HepG2 (cell line): Measurements from ENCODE around the gene TNKS1BP1. TPM values are rescaled to one million over a fixed set of nuclear protein-coding genes. Genes with fewer than 3 reads are reported as not detected.

ENCODE experiments used
- ATAC-seq: fragments of 200-7000 bp; cut with Tn5 transposase; 3 replicates; pipeline ENCODE4 v1.9.1; 2020; ENCODE audit warnings: mild to moderate bottlenecking, moderate library complexity
- BruUV-seq: library from RNA; stranded (reverse); fragments of 400-500 nt; replicated peaks from 2 replicates; lab custom pipeline; 2021; lab: Mats Ljungman, UMichigan
- CTCF ChIA-PET: fragments of 300-600 bp; formaldehyde crosslinking; extraction: SDS; loops from one replicate; lab custom pipeline; 2021; ENCODE audit warnings: low total read pairs, inconsistent platforms, low intra/inter-chr PET ratio; lab: Yijun Ruan, JAX
- POLR2A ChIA-PET: fragments of 350-600 bp; sonication (Branson Sonifier 250); formaldehyde crosslinking; loops from one replicate; lab custom pipeline; 2020; ENCODE audit warnings: antibody characterized with exemption, inconsistent platforms; lab: Yijun Ruan, JAX
- DNase-seq: peaks from one replicate; pipeline ENCODE4 v3.0.0-alpha.2; 2015; ENCODE audit warnings: low spot score
- FAIRE-seq: peaks from 3 replicates; lab custom pipeline; 2011; peaks lifted over from hg19 to GRCh38; lab: Jason Lieb, UNC
- H2AFZ ChIP-seq: one replicate; pipeline ENCODE4 v1.6.1; 2011; ENCODE audit warnings: low read length, inconsistent platforms
- H3K27ac ChIP-seq: fragments of 300-600 bp; 3 replicates; pipeline ENCODE4 v1.8.0; 2011; ENCODE audit warnings: mixed run types, mild to moderate bottlenecking, mixed read lengths, low read length, inconsistent platforms; ENCODE audit not compliant: insufficient read depth; ENCODE audit errors: extremely low read length
- H3K27me3 ChIP-seq, 2 experiments: fragments of 200-600 bp in 1 of 2; 2 replicates in 1 of 2; 3 replicates in 1 of 2; pipeline versions ENCODE4 v1.6.0 to v1.8.0; 2011; ENCODE audit warnings: low read length in 2 of 2, mild to moderate bottlenecking in 2 of 2, moderate library complexity in 2 of 2, inconsistent platforms in 1 of 2; ENCODE audit not compliant: insufficient read depth in 2 of 2, control insufficient read depth in 1 of 2
- H3K36me3 ChIP-seq, 2 experiments: fragments of 200-600 bp in 1 of 2; replicated peaks in 1 of 2; 2 replicates in 1 of 2; 3 replicates in 1 of 2; pipeline versions ENCODE4 v1.5.1 to v1.8.0; 2011; ENCODE audit warnings: low read length in 2 of 2, inconsistent platforms in 1 of 2; ENCODE audit not compliant: insufficient read depth in 2 of 2, control insufficient read depth in 1 of 2
- H3K4me1 ChIP-seq: 2 replicates; pipeline ENCODE4 v1.5.1; 2012; ENCODE audit warnings: low read length, inconsistent platforms; ENCODE audit not compliant: insufficient read depth
- H3K4me2 ChIP-seq: 2 replicates; pipeline ENCODE4 v1.6.0; 2011; ENCODE audit warnings: low read depth, low read length, inconsistent platforms
- H3K4me3 ChIP-seq, 3 experiments: fragments of 200-600 bp in 1 of 3; sonication (generic), shearing (Covaris generic) in 1 of 3; replicated peaks in 1 of 3; 2 replicates each; pipeline ENCODE4 v1.5.1; 2011 to 2016; ENCODE audit warnings: low read length in 3 of 3, inconsistent platforms in 2 of 3, low read depth in 2 of 3, mild to moderate bottlenecking in 2 of 3, control low read depth in 1 of 3, mixed read lengths in 1 of 3; ENCODE audit not compliant: insufficient read depth in 1 of 3
- H3K79me2 ChIP-seq: one replicate; pipeline ENCODE4 v1.6.1; 2011; ENCODE audit warnings: low read length, inconsistent platforms; ENCODE audit not compliant: insufficient read depth
- H3K9ac ChIP-seq: 2 replicates; pipeline ENCODE4 v1.6.0; 2011; ENCODE audit warnings: mild to moderate bottlenecking, low read depth, low read length, inconsistent platforms; ENCODE audit not compliant: insufficient read depth
- H3K9me3 ChIP-seq: 2 replicates; pipeline ENCODE4 v1.5.1; 2012; ENCODE audit warnings: mild to moderate bottlenecking, low read length
- H4K20me1 ChIP-seq: 2 replicates; pipeline ENCODE4 v1.6.0; 2011; ENCODE audit warnings: inconsistent platforms, mild to moderate bottlenecking, low read length, moderate library complexity; ENCODE audit not compliant: insufficient read depth
- ATF7 ChIP-seq, 2 experiments: fragments of 450-650 bp in 1 of 2; sonication (generic) in 1 of 2; formaldehyde crosslinking in 1 of 2; IDR thresholded peaks; 2 replicates each; pipeline versions ENCODE4 v1.4.0 to v1.6.1; 2016 to 2020; ENCODE audit warnings: antibody characterized with exemption in 1 of 2, mild to moderate bottlenecking in 1 of 2, missing genetic modification reagents in 1 of 2
- HMGA1 ChIP-seq: sonication (generic); formaldehyde crosslinking; conservative IDR thresholded peaks from 2 replicates; pipeline ENCODE4 v1.4.0; 2020; ENCODE audit warnings: missing genetic modification reagents
- HNRNPH1 ChIP-seq: fragments of 200-400 bp; formaldehyde crosslinking; optimal IDR thresholded peaks from 2 replicates; pipeline ENCODE3; 2017; ENCODE audit warnings: mild to moderate bottlenecking, low read depth, low read length
- NFE2 ChIP-seq: sonication (generic); formaldehyde crosslinking; IDR thresholded peaks from 2 replicates; pipeline ENCODE4 v1.4.0; 2020; ENCODE audit warnings: missing genetic modification reagents
- RBM22 ChIP-seq: fragments of 200-400 bp; formaldehyde crosslinking; optimal IDR thresholded peaks from 2 replicates; pipeline ENCODE3; 2017; ENCODE audit warnings: mild to moderate bottlenecking, low read length, moderate library complexity
- RFX3 ChIP-seq: IDR thresholded peaks from 2 replicates; pipeline ENCODE4 v1.6.1; 2016; ENCODE audit warnings: missing biosample characterization, missing genetic modification reagents
- RNF2 ChIP-seq: fragments of 450-650 bp; conservative IDR thresholded peaks from 2 replicates; pipeline ENCODE4 v1.6.1; 2016; ENCODE audit warnings: low read depth
- SAP130 ChIP-seq: IDR thresholded peaks from 2 replicates; pipeline ENCODE4 v1.6.1; 2016; ENCODE audit warnings: low read depth
- SOX5 ChIP-seq: IDR thresholded peaks from 2 replicates; pipeline ENCODE4 v1.6.1; 2016; ENCODE audit warnings: borderline replicate concordance
- TEAD2 ChIP-seq: sonication (generic); formaldehyde crosslinking; IDR thresholded peaks from 2 replicates; pipeline ENCODE4 v1.9.0; 2021; ENCODE audit warnings: missing genetic modification reagents
- TOPORS ChIP-seq: sonication (generic); formaldehyde crosslinking; IDR thresholded peaks from 2 replicates; pipeline ENCODE4 v1.8.0; 2023; ENCODE audit warnings: mild to moderate bottlenecking, missing genetic modification reagents
- ZFX ChIP-seq: sonication (generic); formaldehyde crosslinking; IDR thresholded peaks from 2 replicates; pipeline ENCODE4 v1.4.0; 2020; ENCODE audit warnings: mild to moderate bottlenecking, low read depth, missing genetic modification reagents, moderate library complexity
- ZFY ChIP-seq: sonication (generic); formaldehyde crosslinking; IDR thresholded peaks from 2 replicates; pipeline ENCODE4 v1.4.0; 2020; ENCODE audit warnings: missing genetic modification reagents
- ZNF205 ChIP-seq: IDR thresholded peaks from 2 replicates; pipeline ENCODE4 v1.6.1; 2018; ENCODE audit warnings: missing biosample characterization, missing genetic modification reagents
- ZNF891 ChIP-seq: sonication (generic); formaldehyde crosslinking; IDR thresholded peaks from 2 replicates; pipeline ENCODE4 v1.5.0; 2020; ENCODE audit warnings: mild to moderate bottlenecking, missing genetic modification reagents
- ZSCAN21 ChIP-seq: sonication (generic); formaldehyde crosslinking; IDR thresholded peaks from 2 replicates; pipeline ENCODE4 v1.8.0; 2022; ENCODE audit warnings: mild to moderate bottlenecking, missing genetic modification reagents, moderate library complexity, borderline replicate concordance
- WGBS: methylation state at CpG from one replicate; pipeline ENCODE4 v1.1.6; 2017; ENCODE audit warnings: low lambda C conversion rate; 5-methylcytosine and 5-hydroxymethylcytosine counted together
- in situ Hi-C: cut with HindIII; loops from 2 replicates; pipeline ENCODE4 v1.10.0; 2017; ENCODE audit warnings: low pct_unique_long_range_greater_than_20kb; ENCODE audit not compliant: extremely low pct_ligation_motif_present
- intact Hi-C: fragments of 100-400 bp; cut with micrococcal nuclease; formaldehyde crosslinking; loops from one replicate; pipeline ENCODE4 v1.10.0; 2022; ENCODE audit not compliant: unreplicated experiment
- polyA plus RNA-seq, 8 experiments: library from polyadenylated mRNA; depleted of rRNA in 3 of 8; stranded (reverse) in 7 of 8; unstranded in 1 of 8; fragments of >200 nt; fragmentation: Illumina TruSeq in 4 of 8; extraction: Trizol in 4 of 8; gene quantifications; 2 replicates each; pipeline versions ENCODE4 v1.2.1 to v1.2.3, GENCODE V29; 2011 to 2016; ENCODE audit warnings: low read depth in 4 of 8, missing spikeins in 1 of 8, mixed read lengths in 1 of 8; ENCODE audit not compliant: insufficient read depth in 1 of 8
- total RNA-seq, 5 experiments: library from RNA; depleted of rRNA; stranded (reverse); fragments of >200 nt; fragmentation: Illumina TruSeq; extraction: Trizol; gene quantifications; 2 replicates each; pipeline ENCODE4 v1.2.3, GENCODE V29; 2016; ENCODE audit warnings: low read depth in 1 of 5
- TF ChIP-seq, protein P1 (sequence below): sonication (generic); formaldehyde crosslinking; IDR thresholded peaks from 2 replicates; pipeline ENCODE4 v1.8.0; 2022; ENCODE audit warnings: missing genetic modification reagents, mild to moderate bottlenecking, moderate library complexity, borderline replicate concordance
- TF ChIP-seq, protein P2 (sequence below): sonication (generic); formaldehyde crosslinking; IDR thresholded peaks from 2 replicates; pipeline ENCODE4 v1.5.1; 2020; ENCODE audit warnings: mild to moderate bottlenecking, missing genetic modification reagents, moderate library complexity

The TNKS1BP1 gene
- total and polyA plus RNA-seq, 2 of the 13 experiments (the other 11 are each of a cell fraction or from before 2014, with no cell fraction given) = 13.7 to 15.0 TPM

- FAIRE-seq (no peak), ATAC-seq (peak; percentile 18), DNase-seq (peak; percentile 69)
- BruUV-seq = TSS peak; percentile 50
- no peaks in the 10 kb centered on the region for H3K9me3 ChIP-seq
- H4K20me1 ChIP-seq = peaks cover 17% of the 10 kb centered on the region; the same call in 1 of the 2 replicates
- intact Hi-C loops (no loop called here), in situ Hi-C loops (no loop called here)
- no peak overlapping the region; a peak in 1 of 6 replicates for H3K4me3 ChIP-seq
- H3K4me1 ChIP-seq = peaks cover 51% of the 10 kb centered on the region
- POLR2A ChIA-PET = interaction anchor here (1.7 to 2.8 kb wide), 4 partner anchors 9 to 14 kb away, joined by 4 to 38 read pairs (median 8); partner anchors contain the start of gene SSRP1
- 42% methylated on average over 13 of the region's 13 CpGs for WGBS
- peak overlapping the region; percentile 14 for H3K27ac ChIP-seq
- no peaks in the 10 kb centered on the region; a peak in 1 of 5 replicates for H3K27me3 ChIP-seq
- peak overlapping the region; percentile 27; the same call in 1 of the 2 replicates for H3K9ac ChIP-seq
- peaks cover 20 to 35% of the 10 kb centered on the region in 2 experiments; a peak in 4 of 5 replicates for H3K36me3 ChIP-seq
- H3K4me2 ChIP-seq = peak overlapping the region; percentile 86
- CTCF ChIA-PET = no interaction called here
- H2AFZ ChIP-seq = no peak overlapping the region
- peaks cover 12% of the 10 kb centered on the region for H3K79me2 ChIP-seq
- TF ChIP-seq RBM22 = peak; percentile 24
- no peak for TF ChIP-seq RNF2
- no peak for TF ChIP-seq HNRNPH1
- TF ChIP-seq TEAD2 = no peak
- TF ChIP-seq ZNF205 = no peak
- peak; percentile 79 for TF ChIP-seq RFX3 (CRISPR knock-in tag)
- TF ChIP-seq ZFX = peak; percentile 59; the same call in 1 of the 2 replicates
- TF ChIP-seq, protein P1, sequence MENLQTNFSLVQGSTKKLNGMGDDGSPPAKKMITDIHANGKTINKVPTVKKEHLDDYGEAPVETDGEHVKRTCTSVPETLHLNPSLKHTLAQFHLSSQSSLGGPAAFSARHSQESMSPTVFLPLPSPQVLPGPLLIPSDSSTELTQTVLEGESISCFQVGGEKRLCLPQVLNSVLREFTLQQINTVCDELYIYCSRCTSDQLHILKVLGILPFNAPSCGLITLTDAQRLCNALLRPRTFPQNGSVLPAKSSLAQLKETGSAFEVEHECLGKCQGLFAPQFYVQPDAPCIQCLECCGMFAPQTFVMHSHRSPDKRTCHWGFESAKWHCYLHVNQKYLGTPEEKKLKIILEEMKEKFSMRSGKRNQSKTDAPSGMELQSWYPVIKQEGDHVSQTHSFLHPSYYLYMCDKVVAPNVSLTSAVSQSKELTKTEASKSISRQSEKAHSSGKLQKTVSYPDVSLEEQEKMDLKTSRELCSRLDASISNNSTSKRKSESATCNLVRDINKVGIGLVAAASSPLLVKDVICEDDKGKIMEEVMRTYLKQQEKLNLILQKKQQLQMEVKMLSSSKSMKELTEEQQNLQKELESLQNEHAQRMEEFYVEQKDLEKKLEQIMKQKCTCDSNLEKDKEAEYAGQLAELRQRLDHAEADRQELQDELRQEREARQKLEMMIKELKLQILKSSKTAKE = no peak
- no peak for TF ChIP-seq HMGA1 (CRISPR knock-in tag)
- TF ChIP-seq TOPORS (CRISPR knock-in tag) = no peak
- no peak for TF ChIP-seq ZNF891 (CRISPR knock-in tag)
- no peak for TF ChIP-seq NFE2 (CRISPR knock-in tag)
- TF ChIP-seq ATF7 (IDR thresholded peaks at IDR 0.05) = no peak
- no peak for TF ChIP-seq ATF7 (CRISPR knock-in tag; IDR thresholded peaks at IDR 0.05)
- no peak for TF ChIP-seq SOX5 (CRISPR knock-in tag)
- TF ChIP-seq, protein P2, sequence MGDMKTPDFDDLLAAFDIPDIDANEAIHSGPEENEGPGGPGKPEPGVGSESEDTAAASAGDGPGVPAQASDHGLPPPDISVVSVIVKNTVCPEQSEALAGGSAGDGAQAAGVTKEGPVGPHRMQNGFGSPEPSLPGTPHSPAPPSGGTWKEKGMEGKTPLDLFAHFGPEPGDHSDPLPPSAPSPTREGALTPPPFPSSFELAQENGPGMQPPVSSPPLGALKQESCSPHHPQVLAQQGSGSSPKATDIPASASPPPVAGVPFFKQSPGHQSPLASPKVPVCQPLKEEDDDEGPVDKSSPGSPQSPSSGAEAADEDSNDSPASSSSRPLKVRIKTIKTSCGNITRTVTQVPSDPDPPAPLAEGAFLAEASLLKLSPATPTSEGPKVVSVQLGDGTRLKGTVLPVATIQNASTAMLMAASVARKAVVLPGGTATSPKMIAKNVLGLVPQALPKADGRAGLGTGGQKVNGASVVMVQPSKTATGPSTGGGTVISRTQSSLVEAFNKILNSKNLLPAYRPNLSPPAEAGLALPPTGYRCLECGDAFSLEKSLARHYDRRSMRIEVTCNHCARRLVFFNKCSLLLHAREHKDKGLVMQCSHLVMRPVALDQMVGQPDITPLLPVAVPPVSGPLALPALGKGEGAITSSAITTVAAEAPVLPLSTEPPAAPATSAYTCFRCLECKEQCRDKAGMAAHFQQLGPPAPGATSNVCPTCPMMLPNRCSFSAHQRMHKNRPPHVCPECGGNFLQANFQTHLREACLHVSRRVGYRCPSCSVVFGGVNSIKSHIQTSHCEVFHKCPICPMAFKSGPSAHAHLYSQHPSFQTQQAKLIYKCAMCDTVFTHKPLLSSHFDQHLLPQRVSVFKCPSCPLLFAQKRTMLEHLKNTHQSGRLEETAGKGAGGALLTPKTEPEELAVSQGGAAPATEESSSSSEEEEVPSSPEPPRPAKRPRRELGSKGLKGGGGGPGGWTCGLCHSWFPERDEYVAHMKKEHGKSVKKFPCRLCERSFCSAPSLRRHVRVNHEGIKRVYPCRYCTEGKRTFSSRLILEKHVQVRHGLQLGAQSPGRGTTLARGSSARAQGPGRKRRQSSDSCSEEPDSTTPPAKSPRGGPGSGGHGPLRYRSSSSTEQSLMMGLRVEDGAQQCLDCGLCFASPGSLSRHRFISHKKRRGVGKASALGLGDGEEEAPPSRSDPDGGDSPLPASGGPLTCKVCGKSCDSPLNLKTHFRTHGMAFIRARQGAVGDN (CRISPR knock-in tag) = 0 out of 2 replicates have a peak, but pooled peaks have one; percentile 20
- peak; percentile 27; the same call in 1 of the 2 replicates for TF ChIP-seq SAP130 (CRISPR knock-in tag)
- peak; percentile 77 for TF ChIP-seq ZFY
- TF ChIP-seq ZSCAN21 = no peak
Measured at GRCh38 chr11:57322256-57323166, 2.2 kb downstream of the TNKS1BP1 start.
